ENCODE measurements around the gene ALKBH3. TPM values are rescaled to one million over a fixed set of nuclear protein-coding genes. Genes with fewer than 3 reads are reported as not detected.

ALKBH3 gene
- total RNA-seq, 8 experiments from 2014 or later = 4.8 to 44.0 (median 22.0) TPM

DNA sequence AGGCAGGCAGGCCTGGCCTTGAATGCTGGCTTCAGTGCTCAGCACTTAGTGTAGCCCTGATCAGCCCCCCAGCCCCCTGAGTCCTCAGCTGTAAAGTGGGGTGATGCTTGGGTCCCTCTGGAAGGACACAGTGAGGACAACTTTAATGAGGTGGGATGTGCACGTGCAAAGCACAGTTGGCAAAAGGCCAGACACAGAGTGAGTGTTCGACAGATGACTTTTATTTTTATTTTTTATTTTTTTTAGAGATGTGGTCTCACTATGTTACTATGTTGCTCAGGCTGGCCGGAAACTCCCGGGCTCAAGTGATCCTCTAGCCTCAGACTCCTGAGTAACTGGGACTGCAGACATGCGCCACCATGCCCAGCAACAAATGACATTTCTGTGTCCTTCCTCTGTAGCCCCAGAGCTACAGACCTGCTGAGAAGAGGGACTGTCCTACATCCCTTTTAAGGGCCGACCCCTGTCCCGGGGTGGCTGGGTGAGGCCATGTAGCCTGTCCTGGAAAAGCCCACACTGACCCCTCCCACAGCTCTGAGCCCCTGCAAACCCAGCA, 54.9 kb downstream of the ALKBH3 start:
- WGBS, 10 experiments = 0 to 88% (median 82%) methylated on average over 1 to 5 of the region's 7 CpGs; no CpG with 5 or more reads in 2 of the 10 experiments
- peaks cover 20 to 22% of the 10 kb centered on the region in 2 donors for H3K4me1 ChIP-seq (replicated peaks in 1 of 2)
- in situ Hi-C loops (cut with MboI; ENCODE audit: low pct_unique_long_range_greater_than_20kb in 2 of 9, low sequenced_read_pairs in 9 of 9, unreplicated experiment in 9 of 9) = loop anchor here in 1 of 9 experiments (25.0 kb wide), 1 partner anchor 98 kb away; no protein-coding TSS in a partner anchor
- ATAC-seq (replicated peaks in 6 of 8) = no peak
- no peak overlapping the region for H3K27ac ChIP-seq
- H3K4me3 ChIP-seq = no peak overlapping the region

DNA sequence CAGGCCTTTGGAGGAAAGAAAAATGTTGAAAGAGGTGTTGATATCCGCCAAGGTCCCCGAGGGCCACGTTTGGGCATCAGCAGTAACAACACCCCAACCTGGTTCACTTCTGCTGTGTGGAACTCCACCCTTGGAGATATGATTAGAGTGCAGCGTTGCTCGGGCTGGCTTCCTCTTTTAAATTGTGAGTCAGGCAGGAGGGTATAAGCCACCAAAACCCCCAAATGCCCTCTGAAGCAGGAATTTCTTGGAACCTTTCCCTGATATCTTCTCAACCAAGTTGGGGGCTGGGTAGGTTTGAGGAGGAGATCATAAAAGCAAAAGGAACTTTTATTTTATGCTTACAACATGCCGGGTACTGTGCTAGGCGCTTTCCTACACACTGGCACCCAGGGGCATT, 55.4 kb downstream of the ALKBH3 start:
- no peak overlapping the region for H3K4me3 ChIP-seq
- WGBS, 10 experiments = 0 to 100% (median 90%) methylated on average over 1 to 4 of the region's 7 CpGs; no CpG with 5 or more reads in 4 of the 10 experiments
- in situ Hi-C loops (cut with MboI; ENCODE audit: low pct_unique_long_range_greater_than_20kb in 2 of 9, low sequenced_read_pairs in 9 of 9, unreplicated experiment in 9 of 9) = loop anchor here in 1 of 9 experiments (25.0 kb wide), 1 partner anchor 99 kb away; no protein-coding TSS in a partner anchor
- no peak for ATAC-seq (replicated peaks in 6 of 8)
- no peak overlapping the region for H3K27ac ChIP-seq
- peaks cover 18 to 20% of the 10 kb centered on the region in 2 donors for H3K4me1 ChIP-seq (replicated peaks in 1 of 2)

DNA sequence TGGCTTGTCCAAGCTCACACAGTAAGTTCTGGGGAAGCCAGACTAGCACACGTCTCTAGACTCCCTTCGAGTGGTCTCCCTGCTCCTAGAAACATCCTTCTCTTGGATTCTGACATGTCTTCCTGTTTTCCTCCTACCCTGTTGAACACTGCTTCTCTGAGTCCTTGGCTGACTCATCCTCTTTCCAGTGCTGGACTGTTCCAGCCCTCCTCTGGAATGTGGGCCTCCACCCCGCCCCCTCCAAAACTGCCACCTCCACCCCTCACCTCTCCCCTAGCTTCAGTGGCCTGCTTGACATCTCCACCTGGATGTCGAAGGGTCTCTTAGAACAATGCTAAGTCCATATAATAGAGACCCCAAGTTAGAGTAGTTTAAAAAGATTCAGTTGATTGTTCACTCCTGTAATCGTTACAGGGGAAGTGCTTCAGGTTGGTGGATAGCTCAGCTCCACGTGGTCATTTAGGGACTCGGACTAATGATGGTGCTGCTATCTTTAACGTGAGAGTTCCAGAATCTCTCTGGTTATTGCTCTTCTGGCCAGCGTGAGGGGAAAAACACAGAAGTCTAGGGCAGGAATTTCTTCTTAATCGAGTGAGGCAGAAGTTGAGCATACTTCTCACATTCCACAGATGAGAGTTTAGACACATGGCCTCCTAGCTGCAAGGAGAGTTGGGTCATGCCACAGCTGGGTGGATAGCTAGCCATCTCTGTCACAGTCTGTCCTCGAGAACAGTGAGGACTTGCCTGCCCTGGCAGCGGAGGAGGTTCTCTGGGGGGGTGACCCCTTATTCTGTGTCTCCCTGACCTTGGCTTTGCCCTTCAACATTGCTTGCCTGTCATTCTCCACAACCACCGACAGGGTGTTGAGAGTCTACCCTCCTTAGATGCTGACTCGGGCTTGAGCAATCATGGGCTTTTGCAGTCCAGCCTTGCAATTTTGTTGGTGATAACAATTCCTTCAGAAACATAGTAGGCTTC, 57.1 kb downstream of the ALKBH3 start:
- in situ Hi-C loops (cut with MboI; ENCODE audit: low pct_unique_long_range_greater_than_20kb in 2 of 9, low sequenced_read_pairs in 9 of 9, unreplicated experiment in 9 of 9) = loop anchor here in 1 of 9 experiments (25.0 kb wide), 1 partner anchor 100 kb away; no protein-coding TSS in a partner anchor
- peak in 2 of 8 experiments; percentile 6 to 36 for ATAC-seq (replicated peaks in 6 of 8)
- Histone ChIP-seq H3K4me1 (replicated peaks in 1 of 2) (peaks cover 18 to 23% of the 10 kb centered on the region in 2 donors), H3K4me3 (no peak overlapping the region), H3K27ac (no peak overlapping the region)
- WGBS, 10 experiments = 32 to 100% (median 56%) methylated on average over 1 to 6 of the region's 14 CpGs; no CpG with 5 or more reads in 1 of the 10 experiments

GRCh38 chr11:43941257-43941994, 60.8 kb downstream of the ALKBH3 start:
- Histone ChIP-seq H3K27ac (no peak overlapping the region), H3K4me3 (peak overlapping the region; percentile 42 to 71 (median 58)), H3K4me1 (replicated peaks in 1 of 2) (peaks cover 2 to 4% of the 10 kb centered on the region in 2 donors)
- peak in 3 of 8 experiments; percentile 0 to 5 (median 1) for ATAC-seq (replicated peaks in 6 of 8)
- in situ Hi-C loops (cut with MboI; ENCODE audit: low pct_unique_long_range_greater_than_20kb in 2 of 9, low sequenced_read_pairs in 9 of 9, unreplicated experiment in 9 of 9) = loop anchor here in 1 of 9 experiments (25.0 kb wide), 1 partner anchor 104 kb away; no protein-coding TSS in a partner anchor
- WGBS, 10 experiments = 0 to 90% (median 59%) methylated on average over 1 to 2 of the region's 5 CpGs; no CpG with 5 or more reads in 4 of the 10 experiments

DNA sequence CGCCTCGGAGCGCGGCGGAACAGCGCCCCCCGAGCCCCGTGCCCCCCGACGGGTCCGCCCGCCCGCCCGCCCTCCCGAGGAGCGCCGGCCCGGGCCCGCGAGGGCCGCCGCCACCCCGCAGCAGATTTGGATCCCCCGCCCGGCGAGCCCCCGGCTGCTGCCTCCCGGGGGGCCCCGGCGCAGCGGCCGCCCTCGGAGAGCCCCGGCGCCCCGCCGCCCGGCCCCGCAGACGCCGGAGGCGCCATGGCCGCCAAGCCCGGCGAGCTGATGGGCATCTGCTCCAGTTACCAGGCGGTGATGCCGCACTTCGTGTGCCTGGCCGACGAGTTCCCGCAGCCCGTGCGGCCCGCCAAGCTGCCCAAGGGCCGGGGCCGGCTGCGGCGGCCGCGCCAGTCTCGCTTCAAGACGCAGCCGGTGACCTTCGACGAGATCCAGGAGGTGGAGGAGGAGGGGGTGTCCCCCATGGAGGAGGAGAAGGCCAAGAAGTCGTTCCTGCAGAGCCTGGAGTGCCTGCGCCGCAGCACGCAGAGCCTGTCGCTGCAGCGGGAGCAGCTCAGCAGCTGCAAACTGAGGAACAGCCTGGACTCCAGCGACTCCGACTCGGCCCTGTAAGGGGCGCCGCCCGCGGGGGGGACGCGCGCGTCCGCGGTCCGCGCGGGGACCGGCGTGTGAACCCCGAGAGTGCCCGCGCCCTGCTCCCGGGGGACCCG, 62.2 kb downstream of the ALKBH3 start:
- 0 to 4% (median 2%) methylated on average over 5 to 9 of the region's 94 CpGs; no CpG with 5 or more reads in 7 of the 10 experiments for WGBS, 10 experiments
- in situ Hi-C loops (cut with MboI; ENCODE audit: low pct_unique_long_range_greater_than_20kb in 2 of 9, low sequenced_read_pairs in 9 of 9, unreplicated experiment in 9 of 9) = loop anchor here in 1 of 9 experiments (25.0 kb wide), 1 partner anchor 106 kb away; no protein-coding TSS in a partner anchor
- peak; percentile 3 to 44 (median 35) for ATAC-seq (replicated peaks in 6 of 8)
- H3K4me1 ChIP-seq (replicated peaks in 1 of 2) = peaks cover 6 to 7% of the 10 kb centered on the region in 2 donors
- H3K4me3 ChIP-seq = peak overlapping the region; percentile 42 to 71 (median 58)
- H3K27ac ChIP-seq = peak overlapping the region; percentile 15 to 63

DNA sequence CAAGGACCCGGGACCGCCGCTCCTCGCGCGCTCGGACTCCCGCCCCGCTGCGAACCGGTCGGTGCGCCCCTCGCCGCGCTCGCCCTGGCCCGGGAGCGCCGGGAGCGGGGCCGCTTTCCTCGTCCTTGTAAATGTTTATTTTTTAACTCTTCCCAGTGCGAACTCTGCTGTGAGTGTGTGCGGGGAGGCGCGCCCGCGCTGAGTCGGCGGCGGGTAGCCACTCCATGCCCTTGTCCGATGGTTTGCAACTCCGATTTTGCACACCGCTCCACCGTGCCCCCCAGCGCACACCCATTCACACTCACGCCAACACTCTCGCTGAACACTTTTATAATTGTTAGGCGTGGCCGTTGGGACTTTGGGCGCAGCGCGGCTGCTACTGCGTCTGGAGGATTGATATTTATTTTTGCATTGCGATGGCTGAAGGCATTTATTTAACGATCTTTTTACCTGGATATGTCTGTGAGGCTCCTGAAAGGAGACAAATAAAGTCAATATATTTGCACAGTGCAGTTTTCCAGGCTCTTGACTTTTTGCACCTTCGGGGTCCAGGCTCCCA, 62.8 kb downstream of the ALKBH3 start:
- WGBS, 10 experiments = 0 to 19% (median 0%) methylated on average over 1 to 17 of the region's 48 CpGs; no CpG with 5 or more reads in 2 of the 10 experiments
- peaks cover 13% of the 10 kb centered on the region in 2 donors for H3K4me1 ChIP-seq (replicated peaks in 1 of 2)

GRCh38 chr11:43943931-43944751, 63.5 kb downstream of the ALKBH3 start:
- 0 to 45% (median 11%) methylated on average over 1 to 18 of the region's 54 CpGs; no CpG with 5 or more reads in 4 of the 10 experiments for WGBS, 10 experiments
- Histone ChIP-seq H3K4me3 (peak overlapping the region; percentile 42 to 71 (median 58)), H3K4me1 (replicated peaks in 1 of 2) (peaks cover 20% of the 10 kb centered on the region in 2 donors), H3K27ac (no peak overlapping the region)
- in situ Hi-C loops (cut with MboI; ENCODE audit: low pct_unique_long_range_greater_than_20kb in 2 of 9, low sequenced_read_pairs in 9 of 9, unreplicated experiment in 9 of 9) = loop anchor here in 1 of 9 experiments (25.0 kb wide), 1 partner anchor 107 kb away; no protein-coding TSS in a partner anchor
- peak in 6 of 8 experiments; percentile 1 to 23 (median 14) for ATAC-seq (replicated peaks in 6 of 8)

More for the DNA sequence above, 62.8 kb downstream of the ALKBH3 start:
- peak; percentile 0 to 27 (median 18) for ATAC-seq (replicated peaks in 6 of 8)
- H3K27ac ChIP-seq = no peak overlapping the region
- H3K4me3 ChIP-seq = peak overlapping the region; percentile 42 to 71 (median 58)
- in situ Hi-C loops (cut with MboI; ENCODE audit: low pct_unique_long_range_greater_than_20kb in 2 of 9, low sequenced_read_pairs in 9 of 9, unreplicated experiment in 9 of 9) = loop anchor here in 1 of 9 experiments (25.0 kb wide), 1 partner anchor 106 kb away; no protein-coding TSS in a partner anchor

- Histone ChIP-seq H3K27ac (no peak overlapping the region), H3K4me3 (peak overlapping the region; percentile 42 to 71 (median 58)), H3K4me1 (replicated peaks in 1 of 2) (peaks cover 21 to 22% of the 10 kb centered on the region in 2 donors)
- WGBS, 10 experiments = 7 to 60% (median 33%) methylated on average over 1 to 4 of the region's 16 CpGs; no CpG with 5 or more reads in 3 of the 10 experiments
- peak in 1 of 8 experiments; percentile 1 for ATAC-seq (replicated peaks in 6 of 8)
- in situ Hi-C loops (cut with MboI; ENCODE audit: low pct_unique_long_range_greater_than_20kb in 2 of 9, low sequenced_read_pairs in 9 of 9, unreplicated experiment in 9 of 9) = loop anchor here in 1 of 9 experiments (25.0 kb wide), 1 partner anchor 108 kb away; no protein-coding TSS in a partner anchor
Measured at GRCh38 chr11:43944761-43945311, 64.2 kb downstream of the ALKBH3 start.

GRCh38 chr11:43947003-43947500, 66.4 kb downstream of the ALKBH3 start:
- peaks cover 19 to 22% of the 10 kb centered on the region in 2 donors for H3K4me1 ChIP-seq (replicated peaks in 1 of 2)
- ATAC-seq (replicated peaks in 6 of 8) = peak in 2 of 8 experiments; percentile 3 to 34
- no peak overlapping the region for H3K27ac ChIP-seq
- 20 to 78% (median 26%) methylated on average over 1 to 8 of the region's 9 CpGs; no CpG with 5 or more reads in 1 of the 10 experiments for WGBS, 10 experiments
- in situ Hi-C loops (cut with MboI; ENCODE audit: low pct_unique_long_range_greater_than_20kb in 2 of 9, low sequenced_read_pairs in 9 of 9, unreplicated experiment in 9 of 9) = loop anchor here in 1 of 9 experiments (25.0 kb wide), 1 partner anchor 110 kb away; no protein-coding TSS in a partner anchor
- no peak overlapping the region for H3K4me3 ChIP-seq

GRCh38 chr11:43947815-43948214, 67.2 kb downstream of the ALKBH3 start:
- ATAC-seq (replicated peaks in 6 of 8) = peak in 2 of 8 experiments; percentile 5 to 16
- H3K4me1 ChIP-seq (replicated peaks in 1 of 2) = peaks cover 19 to 22% of the 10 kb centered on the region in 2 donors
- H3K4me3 ChIP-seq = no peak overlapping the region
- in situ Hi-C loops (cut with MboI; ENCODE audit: low pct_unique_long_range_greater_than_20kb in 2 of 9, low sequenced_read_pairs in 9 of 9, unreplicated experiment in 9 of 9) = loop anchor here in 1 of 9 experiments (25.0 kb wide), 1 partner anchor 111 kb away; no protein-coding TSS in a partner anchor
- H3K27ac ChIP-seq = no peak overlapping the region
- WGBS, 10 experiments = 67 to 100% (median 86%) methylated on average over 1 of the region's 1 CpG; no CpG with 5 or more reads in 3 of the 10 experiments

Data from motor neuron (in vitro differentiated cells).